Measurements from ENCODE around the gene CNOT6L.

DNA sequence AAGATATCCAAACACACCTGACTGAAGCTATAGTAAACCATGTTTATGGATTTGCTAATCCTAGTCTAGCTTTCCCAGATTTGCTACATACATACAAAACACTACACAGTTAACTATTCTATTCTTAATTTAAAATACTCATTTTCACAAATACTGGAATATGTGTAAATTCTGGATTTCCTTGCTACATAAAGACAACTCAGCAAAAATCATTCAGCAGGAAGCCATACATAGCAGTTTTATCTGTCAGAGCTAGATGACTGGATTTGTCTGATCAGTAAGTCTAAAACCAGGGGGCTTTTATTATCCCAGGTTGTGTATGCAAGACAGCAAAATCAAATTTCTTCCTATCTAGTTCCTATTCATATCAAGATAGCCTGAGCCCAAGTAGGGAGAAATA lies 98.1 kb downstream of the CNOT6L start:
- TF ChIP-seq, protein P1, sequence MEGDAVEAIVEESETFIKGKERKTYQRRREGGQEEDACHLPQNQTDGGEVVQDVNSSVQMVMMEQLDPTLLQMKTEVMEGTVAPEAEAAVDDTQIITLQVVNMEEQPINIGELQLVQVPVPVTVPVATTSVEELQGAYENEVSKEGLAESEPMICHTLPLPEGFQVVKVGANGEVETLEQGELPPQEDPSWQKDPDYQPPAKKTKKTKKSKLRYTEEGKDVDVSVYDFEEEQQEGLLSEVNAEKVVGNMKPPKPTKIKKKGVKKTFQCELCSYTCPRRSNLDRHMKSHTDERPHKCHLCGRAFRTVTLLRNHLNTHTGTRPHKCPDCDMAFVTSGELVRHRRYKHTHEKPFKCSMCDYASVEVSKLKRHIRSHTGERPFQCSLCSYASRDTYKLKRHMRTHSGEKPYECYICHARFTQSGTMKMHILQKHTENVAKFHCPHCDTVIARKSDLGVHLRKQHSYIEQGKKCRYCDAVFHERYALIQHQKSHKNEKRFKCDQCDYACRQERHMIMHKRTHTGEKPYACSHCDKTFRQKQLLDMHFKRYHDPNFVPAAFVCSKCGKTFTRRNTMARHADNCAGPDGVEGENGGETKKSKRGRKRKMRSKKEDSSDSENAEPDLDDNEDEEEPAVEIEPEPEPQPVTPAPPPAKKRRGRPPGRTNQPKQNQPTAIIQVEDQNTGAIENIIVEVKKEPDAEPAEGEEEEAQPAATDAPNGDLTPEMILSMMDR (IDR thresholded peaks at IDR 0.05): no peak
- no peak for TF ChIP-seq ZFX (IDR thresholded peaks at IDR 0.05; ENCODE audit: borderline replicate concordance)
